Fibroblast of lung (primary cell): ENCODE data around the gene ZNF134. TPM values are rescaled to one million over a fixed set of nuclear protein-coding genes. Genes with fewer than 3 reads are reported as not detected.

ENCODE experiments used
- DNase-seq, 2 donors: peaks; one replicate each; pipeline versions ENCODE4 v3.0.0 to v3.0.0-alpha.2; 2010; ENCODE audit warnings: low read depth in 2 of 2
- H2AFZ ChIP-seq: 2 replicates; pipeline ENCODE4 v1.5.1; 2012; ENCODE audit warnings: low read length, control low read depth, inconsistent platforms
- H3K27ac ChIP-seq: 2 replicates; pipeline ENCODE4 v1.5.1; 2011; ENCODE audit warnings: low read length, control low read depth; ENCODE audit not compliant: insufficient read depth
- H3K27me3 ChIP-seq: 2 replicates; pipeline ENCODE4 v1.5.1; 2011; ENCODE audit warnings: mild to moderate bottlenecking, low read length; ENCODE audit not compliant: control insufficient read depth, insufficient read depth
- H3K36me3 ChIP-seq: 2 replicates; pipeline ENCODE4 v1.5.1; 2011; ENCODE audit warnings: low read length; ENCODE audit not compliant: control insufficient read depth, insufficient read depth
- H3K4me1 ChIP-seq: 2 replicates; pipeline ENCODE4 v1.5.1; 2011; ENCODE audit warnings: low read length; ENCODE audit not compliant: control insufficient read depth, insufficient read depth; ENCODE audit errors: extremely low read depth
- H3K4me2 ChIP-seq: 2 replicates; pipeline ENCODE4 v1.5.1; 2011; ENCODE audit warnings: low read length, control low read depth; ENCODE audit not compliant: insufficient read depth; ENCODE audit errors: extremely low read depth
- H3K4me3 ChIP-seq, 4 experiments: fragments of 200-600 bp in 1 of 4; sonication (generic) in 1 of 4; replicated peaks in 1 of 4; 2 replicates each; pipeline ENCODE4 v1.5.1; 2011 to 2016; ENCODE audit warnings: low read length in 4 of 4, low read depth in 3 of 4, mild to moderate bottlenecking in 3 of 4, control low read depth in 2 of 4, inconsistent platforms in 1 of 4, mixed read lengths in 1 of 4; ENCODE audit not compliant: insufficient read depth in 1 of 4; ENCODE audit errors: control extremely low read depth in 1 of 4
- H3K79me2 ChIP-seq: 2 replicates; pipeline ENCODE4 v1.5.1; 2012; ENCODE audit warnings: mild to moderate bottlenecking, low read length, inconsistent platforms; ENCODE audit not compliant: control insufficient read depth, insufficient read depth
- H3K9ac ChIP-seq: 2 replicates; pipeline ENCODE4 v1.5.1; 2011; ENCODE audit warnings: mild to moderate bottlenecking, low read length, control low read depth; ENCODE audit not compliant: insufficient read depth
- H3K9me3 ChIP-seq: 2 replicates; pipeline ENCODE4 v1.5.1; 2012; ENCODE audit warnings: low read depth, low read length; ENCODE audit not compliant: control insufficient read depth, insufficient read depth
- H4K20me1 ChIP-seq: 2 replicates; pipeline ENCODE4 v1.5.1; 2011; ENCODE audit warnings: low read length; ENCODE audit not compliant: control insufficient read depth, insufficient read depth; ENCODE audit errors: extremely low read depth
- CTCF ChIP-seq, 2 donors: IDR thresholded peaks in 1 of 2; conservative IDR thresholded peaks in 1 of 2; 1 replicate in 1 of 2; 2 replicates in 1 of 2; pipeline ENCODE4 v1.5.1; 2011 to 2012; ENCODE audit warnings: low read length in 2 of 2, control low read depth in 1 of 2, inconsistent platforms in 1 of 2, low read depth in 1 of 2, mild to moderate bottlenecking in 1 of 2
- EZH2 ChIP-seq: IDR thresholded peaks from 2 replicates; pipeline ENCODE4 v1.5.1; 2012; ENCODE audit warnings: low read length, control low read depth, mild to moderate bottlenecking; ENCODE audit errors: missing control alignments
- polyA plus RNA-seq, 2 donors: library from polyadenylated mRNA; depleted of rRNA in 1 of 2; stranded (reverse) in 1 of 2; unstranded in 1 of 2; fragments of >200 nt; gene quantifications; 2 replicates each; pipeline ENCODE4 v1.2.1, GENCODE V29; 2011 to 2012; ENCODE audit warnings: missing spikeins in 1 of 2
- total RNA-seq: library from RNA; depleted of rRNA; stranded (reverse); fragments of >200 nt; gene quantifications from 2 replicates; pipeline ENCODE4 v1.2.1, GENCODE V29; 2014

The ZNF134 gene
- total and polyA plus RNA-seq, 2 donors (not counting 1 experiment from before 2014, with no cell fraction given): 11.7 to 30.6 TPM

GRCh38 chr19:57643734-57644133 is 29.7 kb downstream of the ZNF134 start:
- TF ChIP-seq CTCF (conservative IDR thresholded peaks at IDR 0.05 in 1 of 2, IDR thresholded peaks at IDR 0.05 in 1 of 2; ENCODE audit: low read depth in 1 of 2, low read length in 2 of 2) (no peak), EZH2 (no peak)
- no peaks in the 10 kb centered on the region for H3K79me2 ChIP-seq
- H3K4me2 ChIP-seq: no peak overlapping the region

GRCh38 chr19:57648331-57649003 is 34.4 kb downstream of the ZNF134 start:
- Histone ChIP-seq H3K27ac (no peak overlapping the region), H3K4me3 (no peak overlapping the region), H3K79me2 (no peaks in the 10 kb centered on the region), H2AFZ (no peak overlapping the region), H3K4me2 (no peak overlapping the region), H3K9me3 (no peaks in the 10 kb centered on the region), H3K9ac (no peak overlapping the region), H3K4me1 (no peaks in the 10 kb centered on the region), H3K27me3 (no peaks in the 10 kb centered on the region), H4K20me1 (no peaks in the 10 kb centered on the region), H3K36me3 (no peaks in the 10 kb centered on the region)
- TF ChIP-seq CTCF (conservative IDR thresholded peaks at IDR 0.05 in 1 of 2, IDR thresholded peaks at IDR 0.05 in 1 of 2; ENCODE audit: low read depth in 1 of 2, low read length in 2 of 2) (no peak), EZH2 (no peak)
- no peak for DNase-seq

More at GRCh38 chr19:57643734-57644133, 29.7 kb downstream of the ZNF134 start:
- Histone ChIP-seq H3K27me3 (no peaks in the 10 kb centered on the region), H3K36me3 (peaks cover 15% of the 10 kb centered on the region), H3K4me3 (no peak overlapping the region), H3K9ac (no peak overlapping the region), H2AFZ (no peak overlapping the region), H3K9me3 (peaks cover 10% of the 10 kb centered on the region), H4K20me1 (no peaks in the 10 kb centered on the region), H3K27ac (no peak overlapping the region), H3K4me1 (no peaks in the 10 kb centered on the region)
- no peak for DNase-seq

GRCh38 chr19:57651654-57651996 is 37.6 kb downstream of the ZNF134 start:
- no peak for DNase-seq
- H3K9me3 ChIP-seq: no peaks in the 10 kb centered on the region

More at GRCh38 chr19:57651654-57651996, 37.6 kb downstream of the ZNF134 start:
- Histone ChIP-seq H3K9ac (no peak overlapping the region), H3K27ac (no peak overlapping the region), H3K27me3 (no peaks in the 10 kb centered on the region), H2AFZ (no peak overlapping the region), H3K36me3 (no peaks in the 10 kb centered on the region), H3K79me2 (no peaks in the 10 kb centered on the region), H3K4me1 (no peaks in the 10 kb centered on the region), H3K4me3 (no peak overlapping the region), H4K20me1 (no peaks in the 10 kb centered on the region), H3K4me2 (no peak overlapping the region)
- TF ChIP-seq EZH2 (no peak), CTCF (conservative IDR thresholded peaks at IDR 0.05 in 1 of 2, IDR thresholded peaks at IDR 0.05 in 1 of 2; ENCODE audit: low read depth in 1 of 2, low read length in 2 of 2) (no peak)
